ENCODE data around the gene PCNX1. TPM values are rescaled to one million over a fixed set of nuclear protein-coding genes. Genes with fewer than 3 reads are reported as not detected.

PCNX1 gene
- total and polyA plus RNA-seq, 2 experiments from 2014 or later, result 10.0 to 64.2 TPM

DNA sequence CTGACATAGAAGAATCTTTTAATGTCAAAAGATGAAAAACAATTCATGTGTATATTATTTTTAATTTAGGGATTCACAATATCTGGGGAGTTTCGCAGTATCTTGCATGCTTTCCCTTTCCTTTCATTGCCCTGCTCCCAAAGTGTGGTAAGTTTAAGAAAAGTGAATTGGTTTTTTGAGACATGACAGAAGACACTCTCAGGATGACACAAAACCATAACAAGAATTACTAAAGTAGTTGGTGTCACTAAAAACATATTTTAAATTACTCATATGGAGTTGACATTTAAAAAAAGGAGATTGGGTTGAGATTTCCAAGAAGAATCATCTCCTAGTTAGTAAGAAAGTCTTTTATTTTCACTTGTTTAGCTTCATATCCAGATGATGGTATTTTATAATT is 5.1 kb upstream of the PCNX1 start:
- H3K9me2 ChIP-seq (replicated peaks; ENCODE audit: insufficient read depth), result no peaks in the 10 kb centered on the region
- TF ChIP-seq EZH2 (IDR thresholded peaks at IDR 0.05; ENCODE audit: borderline replicate concordance), result no peak
- TF ChIP-seq EZH2phosphoT487 (IDR thresholded peaks at IDR 0.05; ENCODE audit: low read depth, severe bottlenecking, unreplicated experiment), result no peak
- TF ChIP-seq, protein P1, sequence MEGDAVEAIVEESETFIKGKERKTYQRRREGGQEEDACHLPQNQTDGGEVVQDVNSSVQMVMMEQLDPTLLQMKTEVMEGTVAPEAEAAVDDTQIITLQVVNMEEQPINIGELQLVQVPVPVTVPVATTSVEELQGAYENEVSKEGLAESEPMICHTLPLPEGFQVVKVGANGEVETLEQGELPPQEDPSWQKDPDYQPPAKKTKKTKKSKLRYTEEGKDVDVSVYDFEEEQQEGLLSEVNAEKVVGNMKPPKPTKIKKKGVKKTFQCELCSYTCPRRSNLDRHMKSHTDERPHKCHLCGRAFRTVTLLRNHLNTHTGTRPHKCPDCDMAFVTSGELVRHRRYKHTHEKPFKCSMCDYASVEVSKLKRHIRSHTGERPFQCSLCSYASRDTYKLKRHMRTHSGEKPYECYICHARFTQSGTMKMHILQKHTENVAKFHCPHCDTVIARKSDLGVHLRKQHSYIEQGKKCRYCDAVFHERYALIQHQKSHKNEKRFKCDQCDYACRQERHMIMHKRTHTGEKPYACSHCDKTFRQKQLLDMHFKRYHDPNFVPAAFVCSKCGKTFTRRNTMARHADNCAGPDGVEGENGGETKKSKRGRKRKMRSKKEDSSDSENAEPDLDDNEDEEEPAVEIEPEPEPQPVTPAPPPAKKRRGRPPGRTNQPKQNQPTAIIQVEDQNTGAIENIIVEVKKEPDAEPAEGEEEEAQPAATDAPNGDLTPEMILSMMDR (IDR thresholded peaks at IDR 0.05; ENCODE audit: poor library complexity), result no peak
- no peak overlapping the region for H3K4me2 ChIP-seq
- no peaks in the 10 kb centered on the region for H3K36me3 ChIP-seq (replicated peaks; ENCODE audit: insufficient read depth, low read depth)
- peaks cover 5% of the 10 kb centered on the region for H3K4me1 ChIP-seq (ENCODE audit: insufficient read depth)
- H3K4me3 ChIP-seq, result no peak overlapping the region
- DNase-seq (ENCODE audit: low spot score), result no peak
- no peak overlapping the region for H2AFZ ChIP-seq
- 100% methylated on average over 1 of the region's 1 CpG for WGBS (ENCODE audit: low lambda C conversion rate, missing lambda C conversion rate)
- H3K27me3 ChIP-seq, result no peaks in the 10 kb centered on the region
- H3K27ac ChIP-seq, result no peak overlapping the region
- no peaks in the 10 kb centered on the region for H4K20me1 ChIP-seq (ENCODE audit: insufficient read depth, poor library complexity, severe bottlenecking)
- no peaks in the 10 kb centered on the region for H3K79me2 ChIP-seq
- no peaks in the 10 kb centered on the region for H3K9me3 ChIP-seq (ENCODE audit: low read depth)

DNA sequence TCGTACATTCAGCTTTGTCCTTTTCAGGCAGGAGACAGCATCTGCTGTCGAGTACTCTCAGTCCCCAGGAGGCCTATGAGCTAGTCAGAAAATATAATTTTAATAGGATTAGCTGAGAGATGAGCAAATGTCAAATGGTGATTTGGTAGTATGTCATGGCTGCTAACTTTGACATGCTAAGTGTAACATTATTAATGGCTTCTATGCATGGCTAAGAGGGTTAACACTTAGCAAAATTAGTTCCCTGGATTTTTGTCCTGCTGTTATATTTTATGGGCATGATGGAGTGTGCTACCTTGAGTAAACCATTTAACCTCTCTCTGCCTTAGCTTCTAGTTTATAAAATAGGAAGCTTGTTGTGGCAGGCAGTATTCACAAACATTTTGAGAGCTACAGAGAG is 2.9 kb upstream of the PCNX1 start:
- no peaks in the 10 kb centered on the region for H3K27me3 ChIP-seq
- no peak overlapping the region for H3K27ac ChIP-seq
- no peaks in the 10 kb centered on the region for H3K36me3 ChIP-seq (replicated peaks; ENCODE audit: insufficient read depth, low read depth)
- 88% methylated on average over 2 of the region's 2 CpGs for WGBS (ENCODE audit: low lambda C conversion rate, missing lambda C conversion rate)
- no peaks in the 10 kb centered on the region for H3K9me2 ChIP-seq (replicated peaks; ENCODE audit: insufficient read depth)
- H3K4me1 ChIP-seq (ENCODE audit: insufficient read depth), result peaks cover 10% of the 10 kb centered on the region
- no peak overlapping the region for H2AFZ ChIP-seq
- no peak overlapping the region for H3K4me2 ChIP-seq
- no peak overlapping the region for H3K4me3 ChIP-seq
- H4K20me1 ChIP-seq (ENCODE audit: insufficient read depth, poor library complexity, severe bottlenecking), result peaks cover 9% of the 10 kb centered on the region
- TF ChIP-seq EZH2phosphoT487 (IDR thresholded peaks at IDR 0.05; ENCODE audit: low read depth, severe bottlenecking, unreplicated experiment) (no peak), EZH2 (IDR thresholded peaks at IDR 0.05; ENCODE audit: borderline replicate concordance) (no peak)
- TF ChIP-seq, protein P1 (IDR thresholded peaks at IDR 0.05; ENCODE audit: poor library complexity), result no peak
- no peak for DNase-seq (ENCODE audit: low spot score)
- peaks cover 15% of the 10 kb centered on the region for H3K79me2 ChIP-seq
- H3K9me3 ChIP-seq (ENCODE audit: low read depth), result no peaks in the 10 kb centered on the region

DNA sequence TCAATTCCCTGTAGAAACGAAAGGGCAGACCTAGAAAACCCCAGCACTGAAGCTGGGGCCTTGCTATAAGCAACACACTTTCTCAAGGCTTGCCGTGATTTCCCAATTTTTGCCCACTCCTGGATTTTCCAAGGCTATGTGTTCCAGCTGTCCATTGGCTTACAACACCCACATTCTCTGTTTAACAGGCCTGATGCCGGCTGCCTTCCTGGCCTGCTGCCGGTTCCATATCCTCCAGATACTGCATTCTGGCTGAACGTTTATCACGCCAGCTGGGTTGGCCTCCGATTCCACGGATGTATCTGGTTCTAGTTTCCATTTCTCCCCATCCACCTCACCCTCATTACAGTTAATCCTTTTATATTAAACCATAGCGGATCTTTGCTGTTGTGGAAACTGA is 2.0 kb upstream of the PCNX1 start:
- Histone ChIP-seq H3K4me1 (ENCODE audit: insufficient read depth) (peaks cover 14% of the 10 kb centered on the region), H3K27ac (peak overlapping the region; percentile 93), H4K20me1 (ENCODE audit: insufficient read depth, poor library complexity, severe bottlenecking) (peaks cover 16% of the 10 kb centered on the region), H3K4me2 (peak overlapping the region; percentile 78), H3K27me3 (no peaks in the 10 kb centered on the region), H3K9me3 (ENCODE audit: low read depth) (no peaks in the 10 kb centered on the region), H3K4me3 (no peak overlapping the region), H3K79me2 (peaks cover 22% of the 10 kb centered on the region), H2AFZ (no peak overlapping the region), H3K9me2 (replicated peaks; ENCODE audit: insufficient read depth) (no peaks in the 10 kb centered on the region), H3K36me3 (replicated peaks; ENCODE audit: insufficient read depth, low read depth) (no peaks in the 10 kb centered on the region)
- 55% methylated on average over 9 of the region's 9 CpGs for WGBS (ENCODE audit: low lambda C conversion rate, missing lambda C conversion rate)
- DNase-seq (ENCODE audit: low spot score), result peak; percentile 67
- TF ChIP-seq EZH2 (IDR thresholded peaks at IDR 0.05; ENCODE audit: borderline replicate concordance) (no peak), EZH2phosphoT487 (IDR thresholded peaks at IDR 0.05; ENCODE audit: low read depth, severe bottlenecking, unreplicated experiment) (no peak)
- TF ChIP-seq, protein P1 (IDR thresholded peaks at IDR 0.05; ENCODE audit: poor library complexity), result no peak

DNA sequence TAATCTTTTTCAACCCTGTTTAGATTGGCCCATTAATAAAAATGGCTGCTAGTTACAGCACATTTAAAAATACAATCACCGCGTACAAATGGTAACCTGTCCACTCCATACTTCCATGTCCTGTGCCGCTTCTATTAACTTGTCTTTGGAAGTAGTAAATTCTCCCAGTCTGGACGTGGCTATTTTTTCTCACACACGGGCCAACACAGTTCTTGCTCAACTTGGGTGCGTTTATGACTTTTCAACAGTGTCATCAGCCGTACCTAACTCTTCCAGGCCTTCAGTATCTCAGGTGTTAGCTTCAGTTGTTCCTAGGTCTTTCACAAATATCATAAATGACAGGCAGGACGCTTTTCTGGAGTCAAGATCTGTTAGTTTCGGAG is 475 bp upstream of the PCNX1 start:
- peaks cover 14% of the 10 kb centered on the region for H3K4me1 ChIP-seq (ENCODE audit: insufficient read depth)
- H3K4me2 ChIP-seq, result peak overlapping the region; percentile 78
- H3K9me3 ChIP-seq (ENCODE audit: low read depth), result no peaks in the 10 kb centered on the region
- WGBS (ENCODE audit: low lambda C conversion rate, missing lambda C conversion rate), result 39% methylated on average over 9 of the region's 9 CpGs
- peak; percentile 48 for DNase-seq (ENCODE audit: low spot score)
- peak overlapping the region; percentile 93 for H3K27ac ChIP-seq
- no peak for TF ChIP-seq EZH2 (IDR thresholded peaks at IDR 0.05; ENCODE audit: borderline replicate concordance)
- TF ChIP-seq, protein P1 (IDR thresholded peaks at IDR 0.05; ENCODE audit: poor library complexity), result no peak
- TF ChIP-seq EZH2phosphoT487 (IDR thresholded peaks at IDR 0.05; ENCODE audit: low read depth, severe bottlenecking, unreplicated experiment), result no peak
- no peaks in the 10 kb centered on the region for H3K36me3 ChIP-seq (replicated peaks; ENCODE audit: insufficient read depth, low read depth)
- H3K9me2 ChIP-seq (replicated peaks; ENCODE audit: insufficient read depth), result no peaks in the 10 kb centered on the region
- peaks cover 31% of the 10 kb centered on the region for H4K20me1 ChIP-seq (ENCODE audit: insufficient read depth, poor library complexity, severe bottlenecking)
- H3K79me2 ChIP-seq, result peaks cover 37% of the 10 kb centered on the region
- peak overlapping the region; percentile 37 for H3K4me3 ChIP-seq
- no peaks in the 10 kb centered on the region for H3K27me3 ChIP-seq
- H2AFZ ChIP-seq, result peak overlapping the region; percentile 57

Data from hepatocyte (in vitro differentiated cells).